Measurements from ENCODE around the gene CIB4. TPM values are rescaled to one million over a fixed set of nuclear protein-coding genes. Genes with fewer than 3 reads are reported as not detected.

The CIB4 gene
- polyA plus RNA-seq, 3 donors, result 0.29 to 0.89 (median 0.33) TPM

DNA sequence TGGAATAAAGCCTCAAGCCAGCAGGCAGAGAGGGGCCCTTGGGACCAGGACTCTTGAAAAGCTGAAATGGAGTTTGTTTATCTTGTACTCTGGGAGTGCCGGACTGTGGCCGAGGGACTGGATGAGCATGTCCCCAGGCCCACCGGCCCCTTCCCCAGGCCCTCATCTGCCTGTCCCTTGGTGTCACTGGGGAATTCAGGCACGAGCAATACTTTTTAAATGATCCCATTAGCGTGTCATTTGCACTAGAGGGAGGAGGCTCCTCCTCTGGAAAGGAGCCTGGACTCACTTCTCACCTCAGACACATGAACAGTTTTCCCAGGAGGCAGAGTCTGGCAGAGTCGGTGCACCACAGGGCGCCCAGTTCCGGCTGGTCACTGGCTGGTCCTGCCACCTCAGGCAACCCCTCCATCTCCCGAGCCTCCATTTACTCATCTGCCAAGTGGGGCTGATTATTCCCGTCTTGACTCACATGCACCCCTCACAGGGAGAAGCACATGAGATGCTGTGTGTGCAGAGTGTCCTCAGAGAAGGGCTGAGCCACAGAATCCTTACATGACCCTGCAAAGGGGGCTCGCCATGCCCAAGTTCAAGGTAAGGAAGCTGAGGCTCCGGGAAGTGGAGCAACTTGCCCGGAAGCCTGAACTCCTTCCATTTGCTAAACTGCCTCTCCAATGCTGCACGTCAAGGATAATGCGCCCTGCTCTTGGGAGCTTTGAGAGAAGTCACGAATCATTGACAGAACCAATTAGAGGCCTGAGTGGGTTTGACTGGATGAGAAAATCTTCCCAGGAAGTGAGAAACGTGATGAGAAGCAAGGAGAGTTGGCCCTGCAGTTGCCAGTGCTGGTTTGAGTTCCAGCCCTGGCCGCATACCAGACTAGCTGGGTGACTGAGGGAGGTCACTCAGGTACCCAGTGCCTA, 26.7 kb downstream of the CIB4 start:
- peak in 4 of 11 donors; percentile 46 to 69 (median 54) for DNase-seq (ENCODE audit: extremely low read depth in 1 of 11, low read depth in 9 of 11, low spot score in 4 of 11)

DNA sequence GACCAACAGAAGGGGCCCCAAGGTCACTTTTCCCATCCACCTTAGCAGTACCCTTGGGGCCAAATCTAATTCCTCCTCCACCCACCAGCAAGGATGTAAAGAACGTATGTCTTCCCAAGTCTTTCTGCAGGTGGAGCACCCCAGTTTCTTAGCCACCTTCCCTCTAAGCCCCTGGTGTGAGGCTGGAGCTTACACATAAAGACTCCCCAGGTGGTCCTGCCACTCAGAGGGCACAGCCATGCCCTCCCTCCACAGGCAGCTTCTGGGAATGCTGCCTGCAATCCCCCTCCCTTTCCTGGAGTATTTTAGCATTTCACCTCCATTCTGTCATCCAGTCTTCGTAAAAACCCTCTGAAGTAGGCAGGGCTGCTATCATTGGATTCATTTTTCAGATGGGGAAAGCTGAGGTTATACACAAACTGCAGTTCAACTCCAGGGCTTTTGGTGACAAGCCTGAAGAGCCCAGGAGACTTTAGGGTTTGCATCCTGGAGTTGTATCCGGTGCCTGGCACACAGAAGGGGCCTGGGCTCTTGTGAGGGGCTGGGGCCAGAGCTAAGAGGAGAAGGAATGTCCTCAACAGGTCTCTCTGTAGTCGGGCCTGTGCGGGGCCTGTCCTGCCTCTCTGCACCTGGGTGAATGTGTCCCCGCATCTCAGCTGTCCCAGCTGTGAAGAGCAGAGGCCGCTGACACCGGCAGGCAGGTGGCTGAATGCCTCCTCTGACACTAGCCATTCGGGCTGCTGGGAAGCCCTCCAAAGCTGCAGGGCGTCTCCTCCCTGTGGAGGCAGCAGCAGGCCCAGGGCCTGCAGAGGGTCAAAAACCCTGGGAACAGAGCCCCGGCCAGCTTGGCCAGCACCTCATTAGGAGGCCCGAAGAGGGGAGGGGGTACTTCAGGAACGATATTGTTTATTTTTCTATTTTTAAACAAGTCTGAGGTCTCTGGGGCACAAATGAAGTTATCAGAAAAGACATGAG, 27.6 kb downstream of the CIB4 start:
- no peak for DNase-seq (ENCODE audit: extremely low read depth in 1 of 11, low read depth in 9 of 11, low spot score in 4 of 11)

DNA sequence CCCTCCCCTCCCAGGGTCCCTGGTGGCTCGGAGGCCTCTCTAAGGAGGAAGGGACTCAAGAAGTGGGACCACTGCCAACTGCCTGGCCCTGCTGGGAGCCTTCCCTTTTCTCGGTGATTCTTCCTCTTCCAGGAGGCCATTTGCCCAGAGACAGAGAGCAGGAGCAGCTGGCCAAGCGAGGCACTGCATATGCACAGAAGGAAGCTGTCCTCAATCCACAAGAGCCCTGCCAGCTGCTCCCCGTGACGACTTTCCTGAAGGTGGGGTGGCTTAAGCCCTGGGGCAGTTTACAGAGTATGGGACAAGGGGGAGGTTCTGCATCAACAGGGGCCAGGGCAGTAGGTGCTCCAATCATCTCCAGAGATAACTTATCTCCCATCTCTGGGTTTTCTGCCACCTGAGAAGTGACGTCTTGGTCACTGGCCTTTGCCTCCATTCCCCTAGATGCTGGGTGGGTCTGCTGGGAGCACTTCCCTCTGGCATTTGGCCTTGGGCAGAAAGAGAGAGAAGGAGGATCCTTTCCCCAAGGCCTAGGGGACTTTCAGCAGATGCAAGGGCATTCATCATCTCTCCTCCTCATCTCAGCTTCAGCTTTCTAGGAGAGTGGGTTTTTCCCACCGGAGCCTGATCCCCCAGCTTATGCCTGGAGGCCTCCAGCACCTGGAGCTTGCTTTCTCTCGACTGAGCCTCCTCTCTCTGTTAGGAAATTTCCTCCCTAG, 28.5 kb downstream of the CIB4 start:
- DNase-seq (ENCODE audit: extremely low read depth in 1 of 11, low read depth in 9 of 11, low spot score in 4 of 11), result peak in 4 of 11 donors; percentile 36 to 37 (median 37)

DNA sequence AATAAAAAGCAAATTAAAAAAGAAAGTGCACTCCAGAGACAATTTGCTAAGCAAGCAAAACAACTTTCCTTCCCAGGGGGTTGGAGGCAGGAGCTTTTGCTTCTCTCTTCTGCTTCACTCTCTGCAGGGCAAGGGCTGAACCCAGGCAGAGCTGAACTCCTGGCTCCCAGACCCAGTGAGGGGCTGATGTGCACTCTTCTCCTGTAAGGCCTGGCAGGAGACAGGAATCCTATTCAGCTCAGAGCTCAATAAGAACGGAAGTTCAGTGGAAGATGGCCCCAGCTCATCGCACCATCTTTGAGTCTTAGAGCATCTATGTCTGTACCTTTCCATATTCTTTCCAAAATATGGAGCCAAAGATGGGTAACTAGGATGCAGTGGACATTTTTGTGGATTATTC, 29.1 kb downstream of the CIB4 start:
- DNase-seq (ENCODE audit: extremely low read depth in 1 of 11, low read depth in 9 of 11, low spot score in 4 of 11), result no peak

DNA sequence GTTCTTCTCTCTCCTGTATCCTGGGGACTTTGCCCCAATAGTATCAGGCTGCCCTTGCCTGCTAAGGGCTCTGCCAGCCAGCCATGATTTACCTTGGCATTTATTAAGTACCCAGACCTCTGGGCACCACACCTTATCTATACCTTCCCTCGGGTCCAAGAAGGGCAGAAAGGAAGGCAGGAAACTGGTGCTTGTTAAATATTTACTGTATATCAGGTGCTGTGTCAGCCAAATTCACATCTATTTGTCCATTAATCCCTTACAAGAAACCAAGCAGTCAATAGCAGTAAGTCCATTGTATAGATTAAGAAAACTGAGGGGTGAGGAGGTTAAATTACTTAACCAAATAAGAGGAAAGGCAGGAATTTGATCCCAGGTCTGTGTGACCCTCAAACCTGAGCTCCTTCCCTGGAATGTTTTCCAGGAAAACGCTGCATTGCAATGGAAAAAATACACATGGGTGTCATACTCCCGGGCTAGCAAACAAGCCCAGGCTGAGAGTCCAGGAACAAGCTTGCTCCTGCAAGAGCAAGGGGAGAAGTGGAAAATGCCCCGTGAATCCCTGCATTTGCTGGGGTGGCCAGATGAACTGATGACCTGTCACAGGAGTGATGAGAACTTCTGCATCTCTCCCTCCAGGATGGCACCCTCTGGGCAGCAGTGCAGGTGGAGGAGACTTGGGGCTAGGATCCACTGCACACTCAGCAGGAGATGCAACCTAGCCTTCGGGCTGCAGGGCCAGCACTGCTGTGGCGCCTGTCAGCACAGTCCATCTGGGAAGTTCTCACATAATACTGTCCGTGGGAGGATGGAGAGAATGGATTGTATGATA, 30.4 kb downstream of the CIB4 start:
- DNase-seq (ENCODE audit: extremely low read depth in 1 of 11, low read depth in 9 of 11, low spot score in 4 of 11), result no peak

DNA sequence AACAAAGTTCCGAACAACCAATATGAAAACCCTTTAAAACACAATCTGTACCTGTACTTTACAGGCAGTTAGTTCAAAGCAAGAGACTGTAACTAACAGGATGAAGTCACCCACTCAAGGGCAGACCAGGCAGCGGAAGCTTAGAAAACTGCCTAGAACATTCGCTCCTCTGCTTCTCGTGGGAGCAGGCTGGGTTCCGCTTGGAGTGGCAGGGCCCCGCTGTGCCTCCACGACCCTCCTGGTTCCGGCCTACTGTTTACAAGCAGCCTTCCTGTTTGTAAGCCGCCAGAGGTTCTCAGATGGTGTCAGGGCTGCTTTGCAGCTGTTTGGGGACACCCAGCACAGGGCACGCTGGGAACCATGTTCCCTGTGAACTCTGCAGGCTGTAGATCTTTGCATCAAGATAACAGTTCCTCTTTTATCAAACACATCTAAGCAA, 31.3 kb downstream of the CIB4 start:
- no peak for DNase-seq (ENCODE audit: extremely low read depth in 1 of 11, low read depth in 9 of 11, low spot score in 4 of 11)

DNA sequence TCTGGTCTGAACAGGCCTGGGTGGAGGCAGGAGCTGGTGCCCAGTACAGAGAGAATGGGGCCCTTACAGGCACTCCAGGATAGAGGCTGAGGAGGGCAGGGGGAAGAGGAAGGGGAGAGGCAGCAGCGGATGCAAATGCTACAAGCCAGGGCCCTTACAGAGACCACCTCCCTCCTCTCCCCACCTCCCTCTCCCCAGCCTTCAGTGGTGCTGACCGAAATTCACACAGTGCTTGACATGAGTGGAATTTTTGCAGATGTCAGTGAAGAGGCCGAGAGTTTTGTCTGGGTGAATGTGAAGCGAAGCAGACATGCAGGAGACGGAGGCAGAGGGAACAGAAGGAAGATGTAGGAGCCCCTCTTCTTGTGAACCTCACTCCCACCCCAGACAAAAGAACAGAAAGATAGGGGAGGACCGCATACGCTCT, 31.9 kb downstream of the CIB4 start:
- DNase-seq (ENCODE audit: extremely low read depth in 1 of 11, low read depth in 9 of 11, low spot score in 4 of 11), result no peak

DNA sequence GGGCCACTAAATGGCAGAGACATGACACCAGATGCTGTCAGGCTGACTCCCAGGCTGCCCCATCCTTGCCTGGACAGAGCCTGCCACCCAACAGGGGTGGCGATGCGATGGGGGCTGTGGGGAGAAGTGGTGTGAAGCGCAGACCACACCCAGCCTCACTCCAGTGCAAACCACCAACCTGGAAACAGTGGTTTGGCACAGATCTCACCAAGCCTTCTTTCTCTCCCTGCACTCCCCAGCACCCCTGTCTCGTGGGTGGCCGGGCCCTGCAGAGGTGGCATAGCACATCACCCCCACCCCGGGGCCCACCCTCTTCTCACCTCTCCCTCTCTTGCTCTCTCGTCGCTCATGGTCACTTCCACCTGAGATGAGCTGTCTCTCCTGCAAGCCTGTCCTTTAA, 32.6 kb downstream of the CIB4 start:
- no peak for DNase-seq (ENCODE audit: extremely low read depth in 1 of 11, low read depth in 9 of 11, low spot score in 4 of 11)

DNA sequence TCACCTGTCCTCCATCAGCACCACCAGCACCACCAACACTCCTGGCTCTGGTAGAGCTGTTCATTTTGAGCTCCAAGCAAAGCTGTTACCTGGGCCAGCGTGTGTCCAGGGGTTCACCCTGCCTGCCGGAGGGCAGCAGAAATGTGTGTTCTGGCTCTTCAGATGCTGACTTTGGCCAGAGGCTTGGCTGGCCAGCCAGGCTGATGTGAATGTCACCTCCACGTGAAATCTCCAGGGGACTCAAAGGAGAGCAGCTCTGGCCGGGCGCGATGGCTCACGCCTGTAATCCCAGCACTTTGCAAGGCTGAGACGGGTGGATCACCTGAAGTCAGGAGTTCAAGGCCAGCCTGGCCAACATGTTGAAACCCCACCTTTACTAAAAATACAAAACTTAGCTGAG, 33.5 kb downstream of the CIB4 start:
- no peak for DNase-seq (ENCODE audit: extremely low read depth in 1 of 11, low read depth in 9 of 11, low spot score in 4 of 11)

DNA sequence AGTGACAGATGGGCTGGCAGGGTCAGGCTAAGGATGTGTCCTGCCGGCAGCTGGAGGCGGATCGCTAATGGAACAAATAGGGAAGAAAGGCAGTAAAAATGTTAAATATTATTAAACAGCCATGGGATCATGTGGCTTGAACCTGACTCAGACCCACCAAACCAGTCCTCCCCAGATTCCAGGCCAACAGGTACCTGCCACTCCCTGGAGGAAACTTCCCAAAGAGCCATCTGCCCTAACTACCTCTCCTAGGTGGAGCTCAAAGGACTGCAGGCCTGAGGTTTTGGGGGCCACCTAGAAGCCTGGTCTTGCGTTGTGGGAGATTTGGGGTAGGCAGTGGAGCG, 34.3 kb downstream of the CIB4 start:
- peak in 1 of 11 donors; percentile 44 for DNase-seq (ENCODE audit: extremely low read depth in 1 of 11, low read depth in 9 of 11, low spot score in 4 of 11)

DNA sequence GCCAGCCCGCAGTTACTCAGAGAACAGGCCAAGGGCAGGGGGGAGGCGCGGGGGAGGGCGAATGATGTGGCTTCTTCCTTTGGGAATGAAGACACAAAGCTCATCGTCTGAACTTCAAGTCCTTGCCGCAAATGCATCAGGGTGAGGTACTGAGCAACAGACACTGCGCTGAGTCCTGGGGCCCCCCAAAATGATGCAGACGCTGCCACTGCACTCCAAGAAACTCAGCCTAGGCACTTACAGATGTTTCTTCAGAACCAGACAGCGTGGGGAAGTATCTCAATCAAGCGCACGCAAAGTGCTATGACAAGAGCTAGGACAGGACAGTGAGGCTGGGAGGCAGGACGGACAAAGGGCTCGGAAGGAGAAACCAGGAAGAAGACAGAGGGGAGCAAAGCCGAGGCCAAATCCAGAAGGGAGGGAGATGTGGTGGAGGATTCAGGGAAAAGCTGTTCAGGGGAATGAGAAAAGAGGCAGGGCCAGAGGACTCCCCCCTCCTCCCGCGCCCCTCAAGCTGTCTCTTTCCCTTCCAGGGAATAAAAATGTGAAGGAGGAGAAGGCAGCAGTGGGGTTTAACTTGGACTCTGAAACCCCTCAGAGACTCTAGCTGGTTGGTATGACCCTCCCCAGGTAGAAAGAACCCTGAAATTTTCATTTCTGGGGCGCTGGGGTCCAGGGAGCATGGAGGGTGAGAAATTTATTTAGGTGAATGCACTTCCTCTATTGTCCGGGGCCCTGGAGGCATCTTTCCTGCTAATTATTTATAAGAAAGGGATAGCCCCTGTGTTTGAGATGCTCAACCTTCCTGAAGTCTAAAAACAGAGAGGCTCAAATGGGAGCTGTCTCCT, 34.9 kb downstream of the CIB4 start:
- DNase-seq (ENCODE audit: extremely low read depth in 1 of 11, low read depth in 9 of 11, low spot score in 4 of 11), result no peak

DNA sequence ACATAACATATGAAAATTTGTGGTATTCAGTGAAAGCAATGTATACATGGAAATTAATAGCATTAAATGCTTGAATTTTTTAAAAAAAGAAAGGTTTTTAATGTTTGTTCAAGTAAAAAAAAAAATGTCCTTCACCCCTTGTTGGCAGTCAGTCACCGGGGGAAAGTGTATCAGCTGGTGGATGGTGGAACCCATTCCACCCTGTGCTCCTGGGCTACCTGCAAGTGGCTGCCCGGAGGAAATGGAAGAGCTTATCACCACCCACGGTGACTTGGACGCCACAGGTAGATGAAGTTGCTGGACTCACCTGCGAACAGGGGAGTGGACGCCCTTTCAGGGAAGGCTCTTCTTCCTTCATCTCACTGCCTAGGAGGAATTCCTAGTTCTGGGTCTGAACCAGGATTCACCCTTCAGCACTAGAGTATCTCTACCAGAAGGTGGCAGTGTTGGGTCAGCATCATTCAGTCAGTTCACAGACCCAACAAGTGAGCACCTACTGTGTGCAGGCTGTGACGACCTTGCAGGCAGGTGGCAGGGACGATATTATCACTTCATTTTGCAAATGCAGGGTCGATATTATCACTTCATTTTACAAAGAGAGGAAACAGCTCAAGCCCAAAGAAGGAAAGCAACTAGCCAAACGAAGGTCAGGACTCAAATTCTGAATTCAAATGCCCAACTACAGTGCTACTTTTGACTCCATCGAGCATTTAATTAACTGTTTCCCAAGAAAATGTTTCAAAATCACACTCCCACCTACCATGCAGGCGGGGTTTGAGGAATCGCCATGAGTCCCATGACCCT, 35.8 kb downstream of the CIB4 start:
- DNase-seq (ENCODE audit: extremely low read depth in 1 of 11, low read depth in 9 of 11, low spot score in 4 of 11), result peak in 2 of 11 donors; percentile 44 to 50

DNA sequence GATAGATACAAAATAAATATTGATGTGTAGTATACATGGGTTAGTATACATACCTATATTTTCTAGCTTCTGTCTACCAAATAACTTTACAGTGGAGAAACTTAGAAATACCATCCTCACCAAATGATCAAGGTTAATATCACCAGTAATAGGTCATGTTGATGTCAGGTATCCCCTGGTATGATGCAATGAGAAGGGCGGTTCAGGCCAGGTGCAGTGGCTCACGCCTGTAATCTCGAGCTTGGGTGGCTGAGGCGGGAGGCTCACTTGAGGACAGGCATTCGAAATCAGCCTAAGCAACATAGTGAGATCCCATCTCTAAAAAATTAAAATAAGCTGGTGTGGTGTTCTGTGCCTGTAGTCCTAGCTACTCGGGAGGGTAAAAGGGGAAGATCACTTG, 38.6 kb downstream of the CIB4 start:
- no peak for DNase-seq (ENCODE audit: extremely low read depth in 1 of 11, low read depth in 9 of 11, low spot score in 4 of 11)

DNA sequence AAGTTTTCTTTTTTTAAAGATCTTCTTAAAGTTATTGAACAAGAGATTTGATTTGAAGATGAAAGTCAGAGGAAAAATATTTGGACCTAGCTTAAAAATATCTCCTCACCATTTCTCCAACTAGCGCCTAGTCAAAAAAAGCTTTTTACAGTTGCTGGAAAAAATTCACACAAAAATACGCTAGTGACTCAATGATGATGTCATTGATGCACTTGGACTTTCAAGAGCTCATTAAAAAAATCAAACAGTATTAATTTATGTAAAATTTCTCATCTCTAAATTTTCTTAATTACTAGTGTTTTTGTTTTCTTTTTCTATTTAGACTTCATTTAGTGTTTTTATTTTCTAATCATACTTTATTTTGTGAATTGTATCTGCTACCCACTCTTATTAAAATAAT, 41.8 kb downstream of the CIB4 start:
- no peak for DNase-seq (ENCODE audit: extremely low read depth in 1 of 11, low read depth in 9 of 11, low spot score in 4 of 11)

DNA sequence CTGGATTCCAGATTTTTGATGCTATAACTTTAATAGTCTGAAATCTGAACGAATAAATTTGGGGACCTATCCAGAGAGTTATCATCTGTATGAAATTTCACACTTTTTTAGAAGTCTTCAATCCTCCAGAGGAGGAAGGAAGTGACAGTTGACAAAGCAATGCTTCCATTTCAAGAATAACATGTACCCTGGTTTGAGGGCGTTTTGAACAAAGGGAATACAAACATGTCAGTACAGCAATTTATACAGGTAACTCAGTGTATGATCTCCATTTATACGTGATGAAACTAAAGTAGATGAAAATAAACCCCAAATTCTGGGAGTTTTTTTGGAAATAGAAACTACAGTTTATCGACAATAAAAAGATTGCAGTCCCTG, 42.2 kb downstream of the CIB4 start:
- no peak for DNase-seq (ENCODE audit: extremely low read depth in 1 of 11, low read depth in 9 of 11, low spot score in 4 of 11)

DNA sequence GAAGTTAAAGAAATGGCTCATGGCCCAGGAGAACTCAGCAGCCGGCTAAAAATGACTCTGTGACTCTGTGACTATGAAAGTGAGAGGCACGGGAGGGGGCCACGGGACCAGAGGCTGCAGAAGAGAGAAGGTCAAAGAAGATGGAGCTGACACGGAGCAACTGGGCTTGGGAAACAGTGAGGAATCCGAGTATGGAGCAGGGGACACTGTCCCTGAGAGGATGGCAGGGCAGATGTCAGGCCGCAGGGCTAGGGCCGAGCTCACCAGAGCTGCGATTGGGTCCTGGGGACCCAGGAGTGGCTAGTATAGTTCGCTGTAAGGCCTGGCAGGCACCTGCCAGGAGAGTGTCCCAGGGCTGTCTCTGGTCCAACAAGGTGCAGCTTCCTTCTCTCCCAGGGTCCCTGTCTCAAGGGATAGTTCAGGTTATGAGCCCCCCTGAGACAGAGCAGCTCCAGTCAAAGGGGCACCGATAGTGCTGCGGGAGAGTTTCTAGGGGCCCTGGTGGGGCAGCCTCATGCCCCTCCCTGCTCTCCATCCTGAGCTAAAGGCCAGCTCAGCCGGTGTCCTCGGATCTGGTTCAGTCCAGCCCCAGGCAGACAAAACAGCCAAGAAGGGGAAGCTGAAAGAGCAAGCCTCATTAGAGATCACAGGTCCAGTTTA, 42.7 kb downstream of the CIB4 start:
- DNase-seq (ENCODE audit: extremely low read depth in 1 of 11, low read depth in 9 of 11, low spot score in 4 of 11), result no peak
